Measurements from ENCODE around the gene PIEZO2. TPM values are rescaled to one million over a fixed set of nuclear protein-coding genes. Genes with fewer than 3 reads are reported as not detected.
"Not testable (repeated sequence)": the region's sequence is repeated elsewhere in the genome, so short reads cannot be mapped to it uniquely, and the experiment has no call there.

PIEZO2 gene
- total RNA-seq, 1 experiment from 2014 or later = 0.57 TPM

- intact Hi-C loops (cut with micrococcal nuclease; ENCODE audit: unreplicated experiment) (no loop called here), in situ Hi-C loops (cut with HindIII; ENCODE audit: low pct_unique_long_range_greater_than_20kb, low sequenced_read_pairs) (no loop called here)
- Histone ChIP-seq H3K4me1 (ENCODE audit: control insufficient read depth, insufficient read depth, low read length) (no peaks in the 10 kb centered on the region), H3K9me3 (ENCODE audit: control insufficient read depth, insufficient read depth, low read depth, low read length) (no peaks in the 10 kb centered on the region), H3K27ac (ENCODE audit: low read length) (no peak overlapping the region), H3K4me3 (ENCODE audit: low read depth in 2 of 2, low read length in 2 of 2) (no peak overlapping the region), H3K27me3 (ENCODE audit: control insufficient read depth, insufficient read depth, low read length) (no peaks in the 10 kb centered on the region), H3K36me3 (ENCODE audit: control insufficient read depth, insufficient read depth, low read length) (no peaks in the 10 kb centered on the region)
- POLR2A ChIA-PET = no interaction called here
- TF ChIP-seq SIN3A (IDR thresholded peaks at IDR 0.05; ENCODE audit: borderline replicate concordance, insufficient read depth, low read depth, low read length) = no peak
- TF ChIP-seq POLR2AphosphoS5 (IDR thresholded peaks at IDR 0.05; ENCODE audit: low read depth, low read length) = no peak
- TF ChIP-seq TCF7L2 (IDR thresholded peaks at IDR 0.05; ENCODE audit: low read depth, low read length) = no peak
- TF ChIP-seq, protein P1, sequence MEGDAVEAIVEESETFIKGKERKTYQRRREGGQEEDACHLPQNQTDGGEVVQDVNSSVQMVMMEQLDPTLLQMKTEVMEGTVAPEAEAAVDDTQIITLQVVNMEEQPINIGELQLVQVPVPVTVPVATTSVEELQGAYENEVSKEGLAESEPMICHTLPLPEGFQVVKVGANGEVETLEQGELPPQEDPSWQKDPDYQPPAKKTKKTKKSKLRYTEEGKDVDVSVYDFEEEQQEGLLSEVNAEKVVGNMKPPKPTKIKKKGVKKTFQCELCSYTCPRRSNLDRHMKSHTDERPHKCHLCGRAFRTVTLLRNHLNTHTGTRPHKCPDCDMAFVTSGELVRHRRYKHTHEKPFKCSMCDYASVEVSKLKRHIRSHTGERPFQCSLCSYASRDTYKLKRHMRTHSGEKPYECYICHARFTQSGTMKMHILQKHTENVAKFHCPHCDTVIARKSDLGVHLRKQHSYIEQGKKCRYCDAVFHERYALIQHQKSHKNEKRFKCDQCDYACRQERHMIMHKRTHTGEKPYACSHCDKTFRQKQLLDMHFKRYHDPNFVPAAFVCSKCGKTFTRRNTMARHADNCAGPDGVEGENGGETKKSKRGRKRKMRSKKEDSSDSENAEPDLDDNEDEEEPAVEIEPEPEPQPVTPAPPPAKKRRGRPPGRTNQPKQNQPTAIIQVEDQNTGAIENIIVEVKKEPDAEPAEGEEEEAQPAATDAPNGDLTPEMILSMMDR (IDR thresholded peaks at IDR 0.05) = no peak
- TF ChIP-seq, protein P2, sequence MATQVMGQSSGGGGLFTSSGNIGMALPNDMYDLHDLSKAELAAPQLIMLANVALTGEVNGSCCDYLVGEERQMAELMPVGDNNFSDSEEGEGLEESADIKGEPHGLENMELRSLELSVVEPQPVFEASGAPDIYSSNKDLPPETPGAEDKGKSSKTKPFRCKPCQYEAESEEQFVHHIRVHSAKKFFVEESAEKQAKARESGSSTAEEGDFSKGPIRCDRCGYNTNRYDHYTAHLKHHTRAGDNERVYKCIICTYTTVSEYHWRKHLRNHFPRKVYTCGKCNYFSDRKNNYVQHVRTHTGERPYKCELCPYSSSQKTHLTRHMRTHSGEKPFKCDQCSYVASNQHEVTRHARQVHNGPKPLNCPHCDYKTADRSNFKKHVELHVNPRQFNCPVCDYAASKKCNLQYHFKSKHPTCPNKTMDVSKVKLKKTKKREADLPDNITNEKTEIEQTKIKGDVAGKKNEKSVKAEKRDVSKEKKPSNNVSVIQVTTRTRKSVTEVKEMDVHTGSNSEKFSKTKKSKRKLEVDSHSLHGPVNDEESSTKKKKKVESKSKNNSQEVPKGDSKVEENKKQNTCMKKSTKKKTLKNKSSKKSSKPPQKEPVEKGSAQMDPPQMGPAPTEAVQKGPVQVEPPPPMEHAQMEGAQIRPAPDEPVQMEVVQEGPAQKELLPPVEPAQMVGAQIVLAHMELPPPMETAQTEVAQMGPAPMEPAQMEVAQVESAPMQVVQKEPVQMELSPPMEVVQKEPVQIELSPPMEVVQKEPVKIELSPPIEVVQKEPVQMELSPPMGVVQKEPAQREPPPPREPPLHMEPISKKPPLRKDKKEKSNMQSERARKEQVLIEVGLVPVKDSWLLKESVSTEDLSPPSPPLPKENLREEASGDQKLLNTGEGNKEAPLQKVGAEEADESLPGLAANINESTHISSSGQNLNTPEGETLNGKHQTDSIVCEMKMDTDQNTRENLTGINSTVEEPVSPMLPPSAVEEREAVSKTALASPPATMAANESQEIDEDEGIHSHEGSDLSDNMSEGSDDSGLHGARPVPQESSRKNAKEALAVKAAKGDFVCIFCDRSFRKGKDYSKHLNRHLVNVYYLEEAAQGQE (IDR thresholded peaks at IDR 0.05; ENCODE audit: insufficient read depth in 1 of 2, low read depth in 2 of 2, low read length in 1 of 2) = no peak
- BruUV-seq (replicated peaks) = no TSS peak
- CTCF ChIA-PET = no interaction called here
- DNase-seq (ENCODE audit: low read depth, low spot score) (no peak), ATAC-seq (no peak)
Observed at GRCh38 chr18:10916387-10916786, 233.0 kb downstream of the PIEZO2 start.

GRCh38 chr18:10915748-10916147 is 233.6 kb downstream of the PIEZO2 start:
- intact Hi-C loops (cut with micrococcal nuclease; ENCODE audit: unreplicated experiment); H3K36me3 ChIP-seq (ENCODE audit: control insufficient read depth, insufficient read depth, low read length); H3K9me3 ChIP-seq (ENCODE audit: control insufficient read depth, insufficient read depth, low read depth, low read length); in situ Hi-C loops (cut with HindIII; ENCODE audit: low pct_unique_long_range_greater_than_20kb, low sequenced_read_pairs); H3K4me3 ChIP-seq (ENCODE audit: low read depth in 2 of 2, low read length in 2 of 2); ATAC-seq; H3K27me3 ChIP-seq (ENCODE audit: control insufficient read depth, insufficient read depth, low read length); H3K4me1 ChIP-seq (ENCODE audit: control insufficient read depth, insufficient read depth, low read length); BruUV-seq (replicated peaks); POLR2A ChIA-PET; H3K27ac ChIP-seq (ENCODE audit: low read length); CTCF ChIA-PET; DNase-seq (ENCODE audit: low read depth, low spot score): not testable (repeated sequence)

DNA sequence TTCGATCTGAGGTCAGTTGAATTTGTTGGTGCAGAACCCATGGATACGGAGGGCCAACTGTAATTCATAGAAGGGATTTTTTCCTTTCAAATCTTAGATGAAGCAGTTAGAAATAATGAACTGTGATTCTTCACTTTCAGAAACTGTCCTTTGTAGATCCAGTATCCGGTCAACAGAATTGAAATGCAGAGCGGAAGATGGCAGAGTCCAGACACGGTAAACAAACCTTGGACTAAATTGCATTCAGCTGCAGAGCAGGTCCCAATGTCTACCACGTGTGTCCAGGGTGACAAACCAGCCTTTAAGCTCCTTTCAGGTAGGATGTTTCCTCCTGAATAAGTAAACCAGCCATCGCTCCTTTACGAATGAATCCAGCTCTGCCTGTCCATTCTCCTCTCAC is 234.8 kb downstream of the PIEZO2 start:
- BruUV-seq (replicated peaks); DNase-seq (ENCODE audit: low read depth, low spot score); H3K36me3 ChIP-seq (ENCODE audit: control insufficient read depth, insufficient read depth, low read length); POLR2A ChIA-PET; H3K27me3 ChIP-seq (ENCODE audit: control insufficient read depth, insufficient read depth, low read length); in situ Hi-C loops (cut with HindIII; ENCODE audit: low pct_unique_long_range_greater_than_20kb, low sequenced_read_pairs); intact Hi-C loops (cut with micrococcal nuclease; ENCODE audit: unreplicated experiment); H3K27ac ChIP-seq (ENCODE audit: low read length); H3K4me1 ChIP-seq (ENCODE audit: control insufficient read depth, insufficient read depth, low read length); H3K4me3 ChIP-seq (ENCODE audit: low read depth in 2 of 2, low read length in 2 of 2); H3K9me3 ChIP-seq (ENCODE audit: control insufficient read depth, insufficient read depth, low read depth, low read length); CTCF ChIA-PET; ATAC-seq: not testable (repeated sequence)

All from Panc1 (cell line).